ENCODE data around the gene SEC11C.
A peak's percentile ranks its signal among the peaks of the same experiment; 100 is the strongest.

The SEC11C gene

GRCh38 chr18:59139615-59140301, at the start of gene SEC11C:
TSS of gene SEC11C (plus strand) at chr18:59139884. CDS start at chr18:59139949, 65 bp downstream.
- peak; percentile 91 for DNase-seq

GRCh38 chr18:59090966-59091603, 48.6 kb upstream of the SEC11C start:
- DNase-seq, result no peak

DNA sequence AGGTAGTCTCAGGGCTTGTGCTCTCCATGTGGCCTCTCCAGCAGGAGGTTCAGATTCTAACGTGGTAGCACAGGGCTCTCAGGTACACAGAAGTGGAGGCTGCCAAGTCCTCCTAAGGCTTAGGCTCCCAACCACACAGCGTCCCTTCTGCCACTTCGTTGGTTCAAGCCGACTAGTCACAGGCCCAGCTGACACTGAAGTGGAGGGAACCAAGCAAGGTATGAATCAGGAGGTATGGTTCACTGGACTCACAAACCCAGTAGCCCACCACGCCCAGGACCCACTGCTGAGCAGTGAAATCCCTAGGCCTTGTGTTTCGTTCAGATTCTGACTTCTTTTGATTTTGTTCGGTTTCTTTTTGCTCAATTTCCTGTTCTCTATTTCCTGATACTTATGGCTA, 46.0 kb upstream of the SEC11C start:
- DNase-seq, result no peak

GRCh38 chr18:59094569-59094968, 45.1 kb upstream of the SEC11C start:
- no peak for DNase-seq

DNA sequence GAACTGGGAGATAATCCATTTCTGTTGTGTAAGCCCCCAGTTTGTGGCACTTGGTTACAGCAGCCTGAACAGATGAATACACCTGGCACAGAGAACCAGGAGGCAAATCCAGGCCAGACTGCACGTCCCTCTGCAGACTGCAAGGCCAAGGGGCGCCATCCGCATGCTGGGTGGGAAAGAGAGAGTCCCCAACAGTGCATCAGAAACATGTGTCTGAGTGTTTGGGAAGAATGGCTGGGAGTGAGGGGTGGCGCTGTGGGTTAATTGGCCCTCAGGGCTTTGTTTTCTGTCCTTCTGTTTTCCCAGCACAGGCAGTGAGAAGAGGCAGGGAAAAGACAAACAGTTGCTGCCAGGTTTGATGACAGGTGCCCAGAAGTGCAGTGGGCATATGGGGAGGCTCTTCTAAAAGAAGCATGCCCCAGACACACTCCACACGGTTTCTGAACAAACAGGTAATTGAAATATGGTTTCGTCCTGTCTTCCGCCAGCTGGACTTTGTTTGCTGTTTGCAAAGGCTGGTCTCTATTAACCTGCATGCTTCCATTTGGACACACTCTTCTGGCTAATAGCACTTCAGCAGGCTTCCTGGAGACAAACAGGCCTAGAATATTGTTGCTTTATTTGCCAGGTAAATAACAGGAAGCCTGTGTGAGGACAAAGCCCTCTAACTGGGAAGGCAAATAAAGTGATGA, 43.4 kb upstream of the SEC11C start:
- DNase-seq, result peak; percentile 31

DNA sequence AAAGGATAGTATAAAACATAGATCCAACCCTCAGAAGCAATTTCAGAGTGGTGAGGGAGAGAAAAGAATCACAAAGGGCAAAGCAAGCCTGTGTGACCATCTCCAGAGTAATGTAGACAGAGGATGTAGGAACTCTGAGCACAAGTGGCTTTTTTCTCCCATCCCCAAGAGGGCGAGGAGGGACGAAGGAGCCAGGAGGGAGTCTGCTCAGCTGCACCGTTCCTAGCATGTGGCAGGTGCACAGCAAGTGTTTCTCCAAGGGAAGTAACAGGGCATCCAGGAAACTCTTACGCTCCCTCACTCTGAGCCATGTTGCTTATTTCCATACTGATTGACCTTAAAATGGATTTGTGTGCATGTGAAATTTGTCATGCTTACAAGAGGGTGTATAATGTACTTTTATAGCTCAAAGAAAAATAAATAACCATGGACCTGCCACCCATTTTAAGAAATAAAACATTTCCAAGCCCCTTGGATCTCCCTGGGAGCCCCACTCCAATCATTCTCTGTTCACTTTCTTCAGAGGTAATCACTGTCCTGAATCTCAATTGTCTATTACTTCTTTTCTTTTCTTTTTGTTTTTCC, 37.8 kb upstream of the SEC11C start:
- DNase-seq, result no peak

- no peak for DNase-seq
These were observed 30.3 kb upstream of the SEC11C start for GRCh38 chr18:59109375-59109774.

DNA sequence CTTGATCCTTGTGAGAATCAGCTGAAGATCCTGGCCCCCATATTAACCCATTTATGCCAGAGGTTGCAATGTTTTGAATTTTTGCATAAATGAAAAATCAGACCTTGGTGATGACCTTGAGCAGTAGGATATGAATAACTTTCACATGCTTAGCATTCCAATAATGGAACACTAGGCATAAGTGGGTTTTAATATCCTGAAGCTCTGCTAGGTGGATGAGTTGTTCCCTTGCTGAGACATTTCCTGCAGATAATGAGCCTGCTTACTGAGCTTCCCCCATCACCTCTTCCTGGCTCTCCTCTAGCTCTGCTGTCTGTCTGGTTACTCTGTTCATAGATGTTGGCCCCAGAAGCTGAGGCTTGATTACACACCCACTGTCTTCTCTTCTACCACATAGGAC, 25.5 kb upstream of the SEC11C start:
- DNase-seq, result no peak

DNA sequence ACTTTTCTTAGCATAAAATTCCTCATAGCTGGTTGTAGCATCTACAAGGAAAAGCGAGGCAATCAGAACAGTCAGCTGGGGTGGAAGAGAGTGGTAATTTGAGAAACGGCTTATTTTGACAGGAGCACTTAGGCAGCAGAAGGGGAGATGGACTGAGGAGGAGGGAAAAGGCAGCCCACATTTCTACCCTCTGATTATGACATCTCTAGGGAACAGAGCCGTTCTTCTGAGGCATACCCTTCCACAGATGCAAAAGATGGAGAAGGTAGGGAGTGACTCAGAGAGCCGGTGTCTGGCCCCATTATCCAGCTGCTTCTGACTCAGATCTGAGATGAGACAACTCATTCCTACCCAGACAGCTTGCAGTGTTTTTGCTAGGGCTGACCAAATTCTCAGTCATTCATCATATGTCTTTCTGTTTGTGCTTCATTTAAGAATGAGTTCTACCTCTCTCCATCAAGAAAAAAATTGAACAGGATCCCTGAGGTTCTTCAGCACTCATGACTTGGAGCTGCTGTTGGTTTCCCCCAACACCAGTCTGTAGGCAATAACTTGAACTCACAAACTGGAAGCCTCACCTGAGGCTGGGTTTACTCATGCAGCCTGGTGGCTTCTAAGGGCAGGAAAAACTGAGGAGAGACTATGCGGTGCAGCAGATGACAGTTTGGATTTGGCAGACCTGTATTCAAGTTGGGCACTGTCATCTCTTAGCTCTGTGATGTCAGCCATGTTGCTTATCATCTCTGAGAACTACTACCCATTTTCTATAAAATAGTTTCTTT, 15.9 kb upstream of the SEC11C start:
- no peak for DNase-seq

GRCh38 chr18:59124370-59124704, 15.3 kb upstream of the SEC11C start:
- DNase-seq, result no peak

- no peak for DNase-seq
These were observed 12.6 kb upstream of the SEC11C start for GRCh38 chr18:59127047-59127446.

- no peak for DNase-seq
These were observed 9.6 kb upstream of the SEC11C start for GRCh38 chr18:59129951-59130703.

- no peak for DNase-seq
These were observed 6.7 kb upstream of the SEC11C start for GRCh38 chr18:59132810-59133465.

GRCh38 chr18:59139291-59139614, 431 bp upstream of the SEC11C start:
- DNase-seq, result peak; percentile 91

DNA sequence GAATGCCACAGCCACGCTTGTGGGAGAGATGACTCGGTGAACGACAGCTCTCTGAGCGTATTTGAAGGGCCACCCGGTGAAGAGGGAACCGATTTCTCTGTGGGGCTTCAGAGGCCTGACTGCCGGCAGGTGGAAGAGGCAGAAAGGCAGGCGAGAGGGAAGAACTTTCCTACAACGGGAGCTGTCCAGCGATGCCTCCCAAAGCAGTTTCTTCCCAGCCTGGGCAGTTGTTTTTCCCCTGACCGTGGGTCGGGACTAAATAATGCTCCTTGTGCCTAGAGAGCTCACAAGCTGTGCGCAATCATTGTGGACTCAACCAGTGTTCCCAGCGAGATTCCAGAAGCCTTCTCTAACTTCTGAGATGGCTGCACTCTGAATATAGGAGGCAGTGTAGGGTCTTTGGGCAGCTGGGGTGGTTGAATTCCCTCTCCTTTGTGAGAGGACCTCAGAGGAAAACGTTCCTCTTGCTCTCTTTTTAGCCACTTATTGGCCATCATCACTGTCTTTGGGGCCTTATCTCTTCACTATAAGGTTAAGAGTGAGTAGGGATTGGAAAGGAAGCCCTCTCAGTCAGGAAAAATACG, 710 bp downstream of the SEC11C start:
- DNase-seq, result no peak

DNA sequence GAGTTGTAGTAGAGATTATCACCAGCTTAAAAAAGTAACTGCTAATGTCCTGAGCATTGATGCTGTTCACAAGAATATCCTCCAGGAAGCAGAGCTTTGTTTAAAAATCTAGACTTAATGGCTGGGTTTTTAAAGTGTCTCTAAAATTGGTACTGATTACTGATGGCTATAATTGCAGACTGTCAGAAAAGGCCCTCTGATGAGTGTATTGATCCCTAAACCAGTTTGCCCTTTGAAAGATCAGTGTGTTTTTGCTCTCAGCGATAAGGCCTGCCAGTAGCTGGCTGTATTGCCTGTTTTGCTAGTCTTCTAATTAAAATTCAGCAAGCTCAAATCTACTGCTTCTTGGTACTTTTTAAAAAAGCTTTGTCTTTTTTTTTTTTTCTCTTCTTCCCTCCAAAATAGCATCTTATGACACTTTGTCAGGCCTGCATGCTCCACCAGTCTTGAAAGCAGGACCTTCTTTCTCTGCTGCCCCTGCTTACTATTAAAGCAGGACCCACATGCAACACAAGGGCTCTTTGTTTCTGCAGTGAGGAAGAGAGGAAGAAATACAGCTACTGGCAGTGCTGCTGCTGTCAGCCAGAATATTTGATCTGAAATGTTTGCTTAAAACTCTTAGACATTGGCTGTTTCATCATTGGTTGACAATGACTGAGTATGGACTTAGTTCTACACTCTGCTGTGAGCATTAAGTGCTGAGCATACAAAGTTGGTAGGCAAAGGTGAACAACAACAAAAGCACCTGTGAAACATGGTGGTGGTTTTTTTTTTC, 1.8 kb downstream of the SEC11C start:
- no peak for DNase-seq

GRCh38 chr18:59142274-59142673, 2.6 kb downstream of the SEC11C start:
- no peak for DNase-seq

- DNase-seq, result peak; percentile 16
These were observed 3.2 kb downstream of the SEC11C start for GRCh38 chr18:59142800-59143416.

- DNase-seq, result no peak
These were observed 3.8 kb downstream of the SEC11C start for GRCh38 chr18:59143441-59143840.

DNA sequence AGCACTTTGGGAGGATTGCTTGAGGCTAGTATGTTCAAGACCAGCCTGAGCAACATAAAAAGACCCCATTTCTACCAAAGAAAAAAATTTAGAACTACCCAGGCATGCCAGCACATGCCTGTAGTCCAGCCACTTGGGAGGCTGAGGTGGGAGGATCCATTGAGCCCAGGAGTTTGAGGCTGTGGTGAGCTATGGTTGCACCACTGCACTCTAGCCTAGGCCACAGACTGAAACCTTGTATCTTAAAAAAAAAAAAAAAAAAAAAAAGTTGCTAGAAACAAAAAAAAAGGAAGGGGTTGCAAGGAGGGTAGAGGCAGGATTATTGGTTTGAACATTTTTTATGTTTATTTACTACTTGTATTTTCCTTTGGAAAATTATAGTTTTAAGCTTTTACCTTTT, 4.8 kb downstream of the SEC11C start:
- no peak for DNase-seq

All from NCI-H1436 treated with DMSO at 0.1 percent for 48 hours (cell line).